NCI-H460 (cell line): ENCODE measurements around the gene SNX2. TPM values are rescaled to one million over a fixed set of nuclear protein-coding genes. Genes with fewer than 3 reads are reported as not detected.

ENCODE experiments used
- DNase-seq: peaks from one replicate; pipeline ENCODE4 v3.0.0-alpha.2; 2016; ENCODE audit warnings: low read depth; ENCODE audit errors: extremely low read depth
- total RNA-seq: library from RNA; depleted of rRNA; stranded (reverse); fragments of >200 nt; shearing (Covaris generic); gene quantifications from 2 replicates; pipeline ENCODE4 v1.2.3, GENCODE V29; 2014

Gene SNX2
- total RNA-seq, 1 experiment from 2014 or later = 37.6 TPM

DNA sequence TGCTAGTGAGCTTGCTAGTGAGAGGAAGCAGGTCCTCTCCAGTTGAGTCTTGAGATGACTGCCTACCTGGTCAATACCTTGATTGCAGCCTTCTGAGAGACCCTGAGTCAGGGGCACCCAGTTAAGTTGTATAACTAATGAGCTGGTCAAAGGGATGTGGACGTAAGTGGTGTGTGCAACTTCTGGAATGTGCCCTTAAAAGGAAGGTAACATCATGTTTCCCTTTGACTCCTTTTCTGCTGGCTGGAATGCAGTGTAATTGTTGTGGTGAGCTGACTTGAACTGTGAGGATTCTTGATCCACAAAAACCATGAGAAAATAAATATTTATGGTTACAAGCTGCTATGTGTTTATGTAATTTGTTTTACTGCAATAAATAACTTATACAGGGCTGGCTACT lies 2.4 kb upstream of the SNX2 start:
- DNase-seq = no peak

GRCh38 chr5:122773619-122774018 lies 1.3 kb upstream of the SNX2 start:
- no peak for DNase-seq

DNA sequence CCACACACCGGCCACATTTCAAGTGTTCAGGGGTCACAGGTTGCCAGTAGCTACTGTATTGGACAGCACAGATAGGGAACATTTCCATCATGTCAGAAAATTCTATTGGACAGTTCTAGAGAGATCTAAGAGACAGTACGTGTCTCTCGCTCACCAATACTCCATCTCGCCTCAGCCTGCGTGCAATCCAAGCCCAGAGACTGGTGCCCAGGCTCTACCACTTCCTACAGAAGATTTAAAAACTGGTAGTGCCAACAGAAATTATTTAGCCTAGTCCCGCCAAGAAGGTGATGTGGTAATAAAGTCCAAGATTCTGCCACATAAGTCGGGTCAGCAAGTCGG lies 390 bp upstream of the SNX2 start:
- no peak for DNase-seq

GRCh38 chr5:122775550-122776542 lies 966 bp downstream of the SNX2 start:
- DNase-seq = no peak

DNA sequence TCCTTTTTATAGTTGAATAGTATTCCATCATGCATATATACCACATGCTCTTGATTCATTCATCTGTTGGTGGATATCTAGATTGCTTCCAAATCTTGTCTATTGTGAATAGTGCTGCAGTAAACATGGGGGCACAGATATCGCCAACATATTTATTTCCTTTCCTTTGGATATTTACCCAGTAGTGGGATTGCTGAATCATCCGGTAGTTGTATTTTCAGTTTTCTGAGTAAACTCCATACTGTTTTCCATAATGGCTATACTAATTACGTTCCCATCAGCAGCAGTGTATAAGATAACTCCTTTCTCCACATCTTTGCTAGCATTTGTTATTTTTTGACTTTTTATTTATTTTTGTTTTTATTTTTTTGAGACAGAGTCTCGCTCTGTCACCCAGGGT lies 3.3 kb downstream of the SNX2 start:
- no peak for DNase-seq

- no peak for DNase-seq
Measured at GRCh38 chr5:122779451-122779850, 4.6 kb downstream of the SNX2 start.

DNA sequence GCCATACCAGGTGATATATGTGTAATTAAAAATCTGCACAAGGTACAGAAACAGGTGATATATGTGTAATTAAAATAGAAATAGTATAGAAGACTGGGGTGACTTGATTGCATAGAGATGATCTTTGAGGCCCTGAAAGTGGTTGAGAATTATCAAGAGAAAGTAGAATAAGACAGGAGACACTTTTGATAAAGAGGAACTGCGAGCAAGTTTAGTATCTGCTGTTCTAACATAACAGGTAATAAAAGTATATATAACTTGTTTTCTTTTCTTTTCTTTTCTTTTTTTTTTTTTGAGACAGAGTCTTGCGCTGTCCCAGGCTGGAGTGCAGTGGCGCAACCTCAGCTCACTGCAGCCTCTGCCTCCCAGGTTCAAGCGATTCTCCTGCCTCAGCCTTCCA lies 5.4 kb downstream of the SNX2 start:
- DNase-seq = no peak

DNA sequence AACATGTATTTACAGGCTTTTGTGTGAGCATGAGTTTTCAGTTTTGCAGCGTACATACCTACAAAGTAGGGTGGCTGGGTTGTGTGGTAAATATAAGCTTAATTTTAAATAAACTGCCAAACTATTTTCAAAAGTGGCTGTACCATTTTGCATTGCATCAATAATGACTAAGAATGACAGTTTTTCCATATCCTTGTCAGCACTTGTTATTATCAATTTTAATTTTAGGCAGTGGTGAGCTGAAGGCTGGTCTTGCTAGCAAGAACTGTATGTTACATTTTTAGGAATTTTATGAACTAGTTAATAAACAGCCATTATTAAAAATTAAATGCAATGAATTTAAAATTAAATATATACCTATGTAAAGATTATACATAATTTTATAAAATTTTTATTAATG lies 6.6 kb downstream of the SNX2 start:
- no peak for DNase-seq

DNA sequence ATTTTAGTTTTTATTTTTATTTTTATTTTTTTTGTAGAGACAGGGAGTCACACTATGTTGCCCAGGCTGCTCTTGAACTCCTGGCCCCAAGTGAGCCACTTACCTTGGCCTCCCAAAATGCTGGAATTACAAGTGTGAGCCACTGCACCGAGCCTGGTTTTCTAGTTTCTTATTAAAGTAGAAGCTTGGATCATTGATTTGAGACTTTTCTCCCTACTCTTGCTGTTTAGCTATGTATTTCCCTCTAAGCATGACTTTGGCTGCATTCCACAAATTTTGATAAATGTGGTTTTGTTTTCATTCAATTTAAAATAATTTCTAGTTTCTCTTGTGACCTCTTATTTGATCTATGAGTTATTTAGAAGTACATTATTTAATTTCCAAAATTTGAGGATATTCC lies 10.4 kb downstream of the SNX2 start:
- no peak for DNase-seq

DNA sequence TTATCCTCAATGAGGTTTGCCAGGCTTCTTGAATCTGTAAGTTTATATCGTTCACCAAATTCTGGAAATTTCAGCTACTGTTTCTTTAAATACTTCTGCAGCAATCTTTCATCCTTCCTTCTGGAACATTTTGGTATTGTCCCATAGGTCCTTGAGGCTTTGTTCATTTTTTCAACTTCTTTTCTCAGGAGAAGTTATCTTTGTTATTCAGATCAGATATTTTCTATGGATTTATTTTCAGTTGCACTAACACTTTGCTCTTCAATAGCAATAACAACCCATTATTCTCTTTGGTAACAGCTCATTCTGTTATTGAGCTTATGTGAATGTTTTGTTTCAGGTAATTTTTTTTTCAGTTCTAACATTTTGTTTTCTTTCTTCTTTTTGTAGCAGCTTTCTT lies 13.5 kb downstream of the SNX2 start:
- DNase-seq = no peak

DNA sequence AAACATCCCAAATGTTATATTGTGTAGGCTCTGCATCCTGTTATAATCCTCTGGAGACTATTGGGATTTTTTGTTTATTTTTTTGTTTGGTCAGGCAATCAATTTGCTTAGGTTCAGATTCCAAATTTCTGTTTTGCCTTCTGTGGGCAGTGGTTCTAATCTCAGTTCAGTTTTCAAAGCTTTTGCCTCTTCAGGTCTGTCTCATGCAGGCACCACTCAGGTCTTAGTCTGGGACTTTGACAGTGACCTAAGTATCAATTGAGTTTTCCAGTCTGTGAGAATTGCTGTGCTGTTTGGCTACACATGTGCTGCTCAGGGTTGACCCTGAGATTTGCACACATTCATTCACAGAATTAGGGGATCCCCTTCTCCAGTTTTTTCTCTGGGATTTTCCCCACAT lies 14.1 kb downstream of the SNX2 start:
- DNase-seq = no peak

DNA sequence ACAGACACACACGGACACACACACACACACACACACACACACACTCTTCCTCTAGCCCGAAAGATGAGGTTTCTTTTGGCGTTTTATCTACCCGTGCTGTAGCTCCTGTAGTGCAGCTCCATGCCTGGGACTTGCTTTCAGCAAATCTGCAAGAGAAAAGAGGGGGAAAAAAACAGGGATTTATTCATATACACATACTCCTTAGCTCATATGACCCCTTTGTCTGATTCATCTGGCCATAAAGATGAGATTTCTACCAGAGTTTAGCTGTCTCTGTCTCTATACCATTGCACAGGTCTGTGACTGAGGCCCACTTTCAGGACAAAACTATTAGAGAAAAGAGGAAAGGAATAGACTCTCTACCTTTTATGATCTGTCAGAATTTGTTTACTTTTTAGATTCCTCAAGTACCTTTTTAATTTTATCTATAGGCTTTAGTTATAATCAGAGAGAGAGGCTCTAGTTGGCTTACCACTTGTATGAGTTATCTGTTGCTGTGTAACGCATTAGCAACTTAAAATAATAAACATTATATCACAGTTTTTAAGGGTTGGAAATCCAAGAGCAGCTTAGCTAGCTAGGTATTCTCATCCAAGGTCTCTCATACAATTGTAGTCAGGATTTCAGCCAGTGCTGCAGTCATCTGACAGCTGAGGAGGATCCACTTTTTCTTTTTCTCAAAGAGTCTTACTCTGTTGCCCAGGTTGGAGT lies 14.7 kb downstream of the SNX2 start:
- no peak for DNase-seq

DNA sequence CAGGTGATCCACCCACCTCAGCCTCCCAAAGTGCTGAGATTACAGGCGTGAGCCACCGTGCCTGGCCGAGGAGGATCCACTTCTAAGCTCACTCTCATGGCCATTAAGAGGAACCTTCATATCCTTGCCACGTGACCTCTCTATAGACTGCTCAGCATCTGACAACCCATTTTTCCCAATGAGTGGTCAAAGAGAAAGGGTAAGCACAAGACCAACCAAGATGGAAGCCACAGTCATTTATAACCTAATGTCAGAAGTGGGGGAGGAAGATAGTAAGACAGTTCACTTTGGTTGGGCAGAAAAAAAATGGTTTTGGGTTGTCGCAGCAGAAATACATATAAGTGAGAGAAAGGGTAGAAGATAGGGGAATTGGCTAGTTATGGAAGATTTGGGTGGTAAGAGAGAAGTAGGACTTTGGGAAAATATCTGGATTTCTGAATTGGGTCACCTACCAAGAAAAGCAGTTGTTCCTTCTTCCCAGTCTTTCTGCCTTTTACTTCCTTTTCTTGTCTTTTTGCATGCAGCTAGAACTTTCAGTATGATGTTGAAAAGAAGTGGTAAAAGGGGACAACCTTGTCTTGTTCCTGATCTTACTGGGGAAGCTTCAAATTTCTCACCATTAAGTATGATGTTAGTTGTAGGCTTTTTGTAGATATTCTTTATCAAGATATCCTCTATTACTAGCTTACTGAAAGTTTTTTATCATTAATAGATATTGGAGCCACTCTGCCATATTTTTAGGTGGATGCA lies 15.6 kb downstream of the SNX2 start:
- DNase-seq = no peak

DNA sequence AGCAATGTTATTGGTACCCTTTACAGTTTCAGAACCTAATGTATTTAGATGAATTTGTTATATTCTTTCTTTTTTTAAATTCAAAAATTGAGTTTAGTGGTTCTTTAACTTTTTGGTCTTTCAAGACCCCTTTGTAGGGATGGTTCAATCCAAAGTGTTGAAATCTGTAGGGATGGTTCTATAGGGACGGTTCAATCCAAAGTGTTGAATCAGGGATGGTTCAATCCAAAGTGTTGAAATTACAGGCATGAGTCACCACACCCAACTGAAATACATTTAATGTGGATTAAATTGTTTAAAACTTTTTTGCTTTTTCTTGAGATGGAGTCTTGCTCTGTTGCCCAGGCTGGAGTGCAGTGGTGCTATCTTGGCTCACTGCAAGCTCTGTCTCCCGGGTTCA lies 30.6 kb downstream of the SNX2 start:
- no peak for DNase-seq

DNA sequence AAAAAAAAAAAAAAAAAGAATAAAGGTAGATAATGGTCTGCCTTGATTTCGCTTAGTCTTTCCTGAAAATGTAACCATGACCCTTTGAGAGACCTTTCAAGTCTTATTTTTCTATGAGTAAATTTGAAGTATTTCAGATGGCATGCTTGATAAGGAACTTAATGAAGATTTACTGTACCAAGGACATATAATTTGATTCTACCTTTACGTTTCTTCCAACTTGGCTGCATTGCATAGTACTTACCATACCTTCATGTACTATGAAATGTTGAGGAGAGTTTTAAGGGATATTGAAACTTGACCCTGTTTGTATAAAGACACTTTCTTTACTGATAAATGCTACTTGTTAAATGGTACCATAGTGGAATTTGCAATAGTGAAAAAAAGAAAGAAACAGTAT lies 35.5 kb downstream of the SNX2 start:
- DNase-seq = no peak

GRCh38 chr5:122815218-122815767 lies 40.4 kb downstream of the SNX2 start:
- no peak for DNase-seq

DNA sequence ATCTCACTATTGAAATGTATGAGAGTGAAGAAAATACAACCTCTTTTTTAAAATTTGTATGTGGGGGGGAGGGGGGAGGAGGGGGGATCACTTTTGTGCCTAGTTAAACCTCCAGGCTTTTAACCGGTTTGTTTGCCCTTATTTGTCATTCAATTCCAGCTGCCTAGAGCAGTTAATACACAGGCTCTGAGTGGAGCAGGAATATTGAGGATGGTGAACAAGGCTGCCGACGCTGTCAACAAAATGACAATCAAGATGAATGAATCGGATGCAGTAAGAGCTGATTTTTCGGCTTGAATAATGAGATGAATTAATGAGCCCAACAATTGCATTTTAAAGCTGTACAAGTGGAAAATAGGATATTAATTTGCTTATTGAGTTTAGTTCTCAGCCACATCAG lies 41.9 kb downstream of the SNX2 start:
- DNase-seq = no peak

DNA sequence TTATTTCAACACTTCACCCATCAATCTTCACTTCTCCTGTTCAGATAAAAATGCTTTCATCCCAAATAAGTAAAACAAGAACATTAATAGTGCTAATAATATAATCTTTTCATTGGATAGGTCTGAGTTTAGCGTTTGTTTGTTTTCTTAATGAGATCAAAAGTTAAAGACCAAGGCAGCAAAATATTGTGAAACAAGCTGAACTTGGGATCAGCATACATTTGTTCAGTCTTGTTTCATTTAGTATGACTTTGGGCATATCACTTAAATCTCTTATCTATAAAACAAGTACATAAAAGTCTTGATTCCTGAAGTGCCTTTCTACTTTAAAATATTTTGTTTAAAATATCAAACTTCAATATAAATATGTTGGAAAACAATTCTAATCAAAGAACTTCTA lies 57.1 kb downstream of the SNX2 start:
- DNase-seq = no peak

- DNase-seq = no peak
Measured at GRCh38 chr5:122835681-122836080, 60.8 kb downstream of the SNX2 start.

DNA sequence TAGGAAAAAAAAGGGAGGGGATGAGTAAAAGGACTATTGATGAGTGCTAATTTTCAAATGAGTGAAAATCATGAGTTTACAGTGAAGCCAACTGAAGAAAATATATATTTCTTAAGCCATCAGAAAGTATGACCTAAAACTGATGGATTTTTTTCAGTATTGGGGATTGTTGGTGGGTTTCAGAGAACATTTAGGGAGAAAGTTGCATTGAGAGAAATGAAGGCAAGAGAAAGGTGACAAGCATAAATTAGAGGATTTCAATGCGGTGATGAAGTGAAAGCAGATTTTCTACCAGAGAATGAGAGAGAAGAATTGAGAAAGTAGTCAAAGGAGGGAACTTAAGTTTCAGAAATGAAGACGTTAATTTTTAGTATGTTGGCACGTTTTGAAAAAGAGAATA lies 62.1 kb downstream of the SNX2 start:
- DNase-seq = no peak

- DNase-seq = no peak
Measured at GRCh38 chr5:122839731-122840130, 64.9 kb downstream of the SNX2 start.
